ENCODE measurements around the gene ZNF267.
A peak's percentile ranks its signal among the peaks of the same experiment; 100 is the strongest.
"Not testable (repeated sequence)": the region's sequence is repeated elsewhere in the genome, so short reads cannot be mapped to it uniquely, and the experiment has no call there.

The ZNF267 gene

GRCh38 chr16:31873556-31874365 is at the start of gene ZNF267:
Gene ZNF267, plus strand, starts transcription at chr16:31873807. Its CDS starts 160 bp downstream, at chr16:31873967.
- DNase-seq (ENCODE audit: extremely low read depth in 1 of 2, low read depth in 1 of 2): peak; percentile 85 to 93

- DNase-seq (ENCODE audit: extremely low read depth in 1 of 2, low read depth in 1 of 2): no peak
Measured at GRCh38 chr16:31833047-31833446, 40.6 kb upstream of the ZNF267 start.

- DNase-seq (ENCODE audit: extremely low read depth in 1 of 2, low read depth in 1 of 2): not testable (repeated sequence)
Measured at GRCh38 chr16:31836396-31836795, 37.2 kb upstream of the ZNF267 start.

GRCh38 chr16:31842864-31843263 is 30.7 kb upstream of the ZNF267 start:
- no peak for DNase-seq (ENCODE audit: extremely low read depth in 1 of 2, low read depth in 1 of 2)

GRCh38 chr16:31848572-31848971 is 25.0 kb upstream of the ZNF267 start:
- DNase-seq (ENCODE audit: extremely low read depth in 1 of 2, low read depth in 1 of 2): not testable (repeated sequence)

- no peak for DNase-seq (ENCODE audit: extremely low read depth in 1 of 2, low read depth in 1 of 2)
Measured at GRCh38 chr16:31853291-31853690, 20.3 kb upstream of the ZNF267 start.

- DNase-seq (ENCODE audit: extremely low read depth in 1 of 2, low read depth in 1 of 2): no peak
Measured at GRCh38 chr16:31860508-31860907, 13.1 kb upstream of the ZNF267 start.

GRCh38 chr16:31861455-31861854 is 12.2 kb upstream of the ZNF267 start:
- DNase-seq (ENCODE audit: extremely low read depth in 1 of 2, low read depth in 1 of 2): no peak

GRCh38 chr16:31862761-31863160 is 10.8 kb upstream of the ZNF267 start:
- DNase-seq (ENCODE audit: extremely low read depth in 1 of 2, low read depth in 1 of 2): no peak

GRCh38 chr16:31868164-31868563 is 5.4 kb upstream of the ZNF267 start:
- no peak for DNase-seq (ENCODE audit: extremely low read depth in 1 of 2, low read depth in 1 of 2)

GRCh38 chr16:31868691-31869167 is 4.9 kb upstream of the ZNF267 start:
- peak; percentile 58 to 72 for DNase-seq (ENCODE audit: extremely low read depth in 1 of 2, low read depth in 1 of 2)

- peak; percentile 34 to 58 for DNase-seq (ENCODE audit: extremely low read depth in 1 of 2, low read depth in 1 of 2)
Measured at GRCh38 chr16:31869511-31870201, 4.0 kb upstream of the ZNF267 start.

- no peak for DNase-seq (ENCODE audit: extremely low read depth in 1 of 2, low read depth in 1 of 2)
Measured at GRCh38 chr16:31870809-31871208, 2.8 kb upstream of the ZNF267 start.

- no peak for DNase-seq (ENCODE audit: extremely low read depth in 1 of 2, low read depth in 1 of 2)
Measured at GRCh38 chr16:31871510-31871909, 2.1 kb upstream of the ZNF267 start.

- DNase-seq (ENCODE audit: extremely low read depth in 1 of 2, low read depth in 1 of 2): no peak
Measured at GRCh38 chr16:31872201-31872600, 1.4 kb upstream of the ZNF267 start.

GRCh38 chr16:31874366-31875111 is 932 bp downstream of the ZNF267 start:
- DNase-seq (ENCODE audit: extremely low read depth in 1 of 2, low read depth in 1 of 2): no peak

GRCh38 chr16:31875112-31875803 is 1.7 kb downstream of the ZNF267 start:
- no peak for DNase-seq (ENCODE audit: extremely low read depth in 1 of 2, low read depth in 1 of 2)

- DNase-seq (ENCODE audit: extremely low read depth in 1 of 2, low read depth in 1 of 2): no peak
Measured at GRCh38 chr16:31875928-31876547, 2.4 kb downstream of the ZNF267 start.

GRCh38 chr16:31876951-31877828 is 3.6 kb downstream of the ZNF267 start:
- no peak for DNase-seq (ENCODE audit: extremely low read depth in 1 of 2, low read depth in 1 of 2)
